K562 (cell line): ENCODE results near the gene KCNK1. TPM values are rescaled to one million over a fixed set of nuclear protein-coding genes. Genes with fewer than 3 reads are reported as not detected.
A peak's percentile ranks its signal among the peaks of the same experiment; 100 is the strongest.

ENCODE experiments used
- E2F5 ChIP-seq: sonication (generic); formaldehyde crosslinking; IDR thresholded peaks from 2 replicates; pipeline ENCODE4 v1.8.0; 2022; ENCODE audit warnings: mild to moderate bottlenecking, missing genetic modification reagents
- JUND ChIP-seq, 2 experiments: IDR thresholded peaks; 2 replicates in 1 of 2; 3 replicates in 1 of 2; pipeline ENCODE4 v1.6.1; 2011; ENCODE audit warnings: borderline replicate concordance in 2 of 2, low read depth in 2 of 2, low read length in 2 of 2, improper control_type of control experiment in 1 of 2, missing biosample characterization in 1 of 2, missing genetic modification characterization in 1 of 2, missing genetic modification reagents in 1 of 2
- KLF13 ChIP-seq: fragments of 450-650 bp; IDR thresholded peaks from 2 replicates; pipeline ENCODE4 v1.6.1; 2016; ENCODE audit warnings: missing genetic modification characterization, low read depth, mild to moderate bottlenecking, missing compliant biosample characterization, moderate library complexity, borderline replicate concordance
- MIER1 ChIP-seq: fragments of 450-650 bp; IDR thresholded peaks from 2 replicates; pipeline ENCODE4 v1.6.1; 2016; ENCODE audit warnings: antibody characterized with exemption, mild to moderate bottlenecking, low read depth
- MXI1 ChIP-seq: IDR thresholded peaks from 2 replicates; pipeline ENCODE4 v1.6.1; 2011; ENCODE audit warnings: low read depth, mild to moderate bottlenecking, improper control_type of control experiment, low read length
- RAD51 ChIP-seq: fragments of 450-650 bp; IDR thresholded peaks from 2 replicates; pipeline ENCODE4 v1.7.1; 2016; ENCODE audit warnings: low read depth, mild to moderate bottlenecking, borderline replicate concordance
- SMAD2 ChIP-seq: fragments of 150-350 bp; IDR thresholded peaks from 2 replicates; pipeline ENCODE4 v1.6.1; 2014; ENCODE audit warnings: low read depth, mild to moderate bottlenecking, low read length
- SOX6 ChIP-seq: fragments of 450-650 bp; IDR thresholded peaks from 2 replicates; pipeline ENCODE4 v1.6.1; 2014; ENCODE audit warnings: mild to moderate bottlenecking
- SRSF3 ChIP-seq: fragments of 200-400 bp; formaldehyde crosslinking; IDR thresholded peaks from 2 replicates; pipeline ENCODE4 v1.6.1; 2016; ENCODE audit warnings: mild to moderate bottlenecking, low read length, moderate library complexity; ENCODE audit not compliant: insufficient read depth
- WHSC1 ChIP-seq: IDR thresholded peaks from one replicate; pipeline ENCODE4 v1.6.1; 2012; ENCODE audit warnings: low read length, control low read depth, inconsistent platforms
- YY1 ChIP-seq, 3 experiments: IDR thresholded peaks; 2 replicates each; pipeline ENCODE4 v1.6.1; 2011; ENCODE audit warnings: low read length in 2 of 3, mild to moderate bottlenecking in 2 of 3, moderate library complexity in 2 of 3, borderline replicate concordance in 1 of 3, control low read depth in 1 of 3, low read depth in 1 of 3; ENCODE audit not compliant: insufficient read depth in 3 of 3, insufficient replicate concordance in 2 of 3, control insufficient read depth in 1 of 3, insufficient read length in 1 of 3; ENCODE audit errors: extremely low read depth in 1 of 3
- ZNF133 ChIP-seq: fragments of 250-450 bp; sonication (Bioruptor Pico); IDR thresholded peaks from 2 replicates; pipeline ENCODE4 v1.4.0; 2020; ENCODE audit warnings: mild to moderate bottlenecking
- ZNF384 ChIP-seq: IDR thresholded peaks from 2 replicates; pipeline ENCODE4 v1.6.1; 2012; ENCODE audit warnings: low read depth, low read length, improper control_type of control experiment
- ZNF584 ChIP-seq: fragments of 200-800 bp; sonication (Bioruptor generic); IDR thresholded peaks from 2 replicates; pipeline ENCODE4 v1.6.1; 2016; ENCODE audit warnings: low read depth, mild to moderate bottlenecking, missing genetic modification characterization, missing compliant biosample characterization
- ZNF778 ChIP-seq: fragments of 450-650 bp; formaldehyde crosslinking; IDR thresholded peaks from 2 replicates; pipeline ENCODE4 v1.4.0; 2020; ENCODE audit warnings: mild to moderate bottlenecking, moderate library complexity
- polyA plus RNA-seq, 8 experiments: library from polyadenylated mRNA; depleted of rRNA in 4 of 8; stranded (reverse) in 5 of 8; unstranded in 3 of 8; fragments of >200 nt; fragmentation: Nextera tagmentation in 2 of 8; fragmentation: Illumina TruSeq in 1 of 8; extraction: Ambion mirVana in 2 of 8; extraction: Trizol in 1 of 8; gene quantifications; 2 replicates each; pipeline versions ENCODE4 v1.2.1 to v1.2.3, GENCODE V29; 2011 to 2014; ENCODE audit warnings: inconsistent platforms in 1 of 8, missing spikeins in 1 of 8
- total RNA-seq, 7 experiments: library from RNA; depleted of rRNA in 6 of 7; stranded (reverse); fragments of >200 nt in 6 of 7; fragmentation: Illumina TruSeq in 2 of 7; extraction: Trizol in 2 of 7; gene quantifications; 2 replicates each; pipeline versions ENCODE4 v1.2.1 to v1.2.3, GENCODE V29; 2011 to 2021; ENCODE audit warnings: low replicate concordance in 1 of 7
- TF ChIP-seq, protein P1 (sequence below): fragments of 250-450 bp; sonication (Bioruptor Pico); IDR thresholded peaks from 2 replicates; pipeline ENCODE4 v1.4.0; 2020
- TF ChIP-seq, protein P2 (sequence below), 2 experiments: IDR thresholded peaks in 1 of 2; conservative IDR thresholded peaks in 1 of 2; 2 replicates each; pipeline ENCODE4 v1.6.1; 2016; ENCODE audit warnings: low read depth in 2 of 2, mild to moderate bottlenecking in 1 of 2, missing compliant biosample characterization in 1 of 2, missing genetic modification characterization in 1 of 2, moderate library complexity in 1 of 2
- TF ChIP-seq, protein P3 (sequence below): fragments of 450-650 bp; formaldehyde crosslinking; conservative IDR thresholded peaks from 2 replicates; pipeline ENCODE4 v1.4.0; 2022; ENCODE audit warnings: mild to moderate bottlenecking, missing genetic modification characterization

The KCNK1 gene
- total and polyA plus RNA-seq, 9 of the 15 experiments (the other 6 are each of a cell fraction or from before 2014, with no cell fraction given) = 3.1 to 22.7 (median 6.0) TPM

- no peak for TF ChIP-seq YY1 (IDR thresholded peaks at IDR 0.05; ENCODE audit: borderline replicate concordance in 1 of 3, control insufficient read depth in 1 of 3, extremely low read depth in 1 of 3, insufficient read depth in 3 of 3, insufficient read length in 1 of 3, insufficient replicate concordance in 2 of 3, low read depth in 1 of 3, low read length in 2 of 3)
- TF ChIP-seq MIER1 = no peak
- no peak for TF ChIP-seq KLF13 (tag)
- peak; percentile 60; the same call in 1 of the 2 replicates for TF ChIP-seq RAD51
- no peak for TF ChIP-seq ZNF584 (CRISPR knock-in tag)
- TF ChIP-seq SRSF3 = no peak
- TF ChIP-seq ZNF133 (CRISPR knock-in tag) = no peak
- TF ChIP-seq ZNF384 = no peak
- TF ChIP-seq E2F5 (CRISPR knock-in tag) = no peak
- TF ChIP-seq ZNF778 (CRISPR knock-in tag) = no peak
- no peak for TF ChIP-seq WHSC1
- TF ChIP-seq, protein P1, sequence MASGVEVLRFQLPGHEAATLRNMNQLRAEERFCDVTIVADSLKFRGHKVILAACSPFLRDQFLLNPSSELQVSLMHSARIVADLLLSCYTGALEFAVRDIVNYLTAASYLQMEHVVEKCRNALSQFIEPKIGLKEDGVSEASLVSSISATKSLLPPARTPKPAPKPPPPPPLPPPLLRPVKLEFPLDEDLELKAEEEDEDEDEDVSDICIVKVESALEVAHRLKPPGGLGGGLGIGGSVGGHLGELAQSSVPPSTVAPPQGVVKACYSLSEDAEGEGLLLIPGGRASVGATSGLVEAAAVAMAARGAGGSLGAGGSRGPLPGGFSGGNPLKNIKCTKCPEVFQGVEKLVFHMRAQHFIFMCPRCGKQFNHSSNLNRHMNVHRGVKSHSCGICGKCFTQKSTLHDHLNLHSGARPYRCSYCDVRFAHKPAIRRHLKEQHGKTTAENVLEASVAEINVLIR = no peak
- TF ChIP-seq JUND (IDR thresholded peaks at IDR 0.05; ENCODE audit: borderline replicate concordance, low read depth, low read length) = 0 out of 2 replicates have a peak, but pooled peaks have one; percentile 6
- TF ChIP-seq JUND (tag; IDR thresholded peaks at IDR 0.05; ENCODE audit: borderline replicate concordance, low read depth, low read length) = no peak
- TF ChIP-seq, protein P2, sequence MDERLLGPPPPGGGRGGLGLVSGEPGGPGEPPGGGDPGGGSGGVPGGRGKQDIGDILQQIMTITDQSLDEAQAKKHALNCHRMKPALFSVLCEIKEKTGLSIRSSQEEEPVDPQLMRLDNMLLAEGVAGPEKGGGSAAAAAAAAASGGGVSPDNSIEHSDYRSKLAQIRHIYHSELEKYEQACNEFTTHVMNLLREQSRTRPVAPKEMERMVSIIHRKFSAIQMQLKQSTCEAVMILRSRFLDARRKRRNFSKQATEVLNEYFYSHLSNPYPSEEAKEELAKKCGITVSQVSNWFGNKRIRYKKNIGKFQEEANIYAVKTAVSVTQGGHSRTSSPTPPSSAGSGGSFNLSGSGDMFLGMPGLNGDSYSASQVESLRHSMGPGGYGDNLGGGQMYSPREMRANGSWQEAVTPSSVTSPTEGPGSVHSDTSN (CRISPR knock-in tag; IDR thresholded peaks at IDR 0.05; ENCODE audit: low read depth) = no peak
- TF ChIP-seq, protein P2 (tag; conservative IDR thresholded peaks at IDR 0.05; ENCODE audit: low read depth) = peak; percentile 53
- no peak for TF ChIP-seq SMAD2
- TF ChIP-seq, protein P3, sequence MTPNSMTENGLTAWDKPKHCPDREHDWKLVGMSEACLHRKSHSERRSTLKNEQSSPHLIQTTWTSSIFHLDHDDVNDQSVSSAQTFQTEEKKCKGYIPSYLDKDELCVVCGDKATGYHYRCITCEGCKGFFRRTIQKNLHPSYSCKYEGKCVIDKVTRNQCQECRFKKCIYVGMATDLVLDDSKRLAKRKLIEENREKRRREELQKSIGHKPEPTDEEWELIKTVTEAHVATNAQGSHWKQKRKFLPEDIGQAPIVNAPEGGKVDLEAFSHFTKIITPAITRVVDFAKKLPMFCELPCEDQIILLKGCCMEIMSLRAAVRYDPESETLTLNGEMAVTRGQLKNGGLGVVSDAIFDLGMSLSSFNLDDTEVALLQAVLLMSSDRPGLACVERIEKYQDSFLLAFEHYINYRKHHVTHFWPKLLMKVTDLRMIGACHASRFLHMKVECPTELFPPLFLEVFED = no peak
- no peak for TF ChIP-seq MXI1
- no peak for TF ChIP-seq SOX6
Measured at GRCh38 chr1:233607252-233608119, 6.4 kb upstream of the KCNK1 start (continued).
